ENCODE measurements around the gene DCLRE1B. TPM values are rescaled to one million over a fixed set of nuclear protein-coding genes. Genes with fewer than 3 reads are reported as not detected.

DCLRE1B gene
- total and polyA plus RNA-seq, 2 donors (not counting 1 experiment from before 2014, with no cell fraction given) = 1.0 to 4.8 TPM

DNA sequence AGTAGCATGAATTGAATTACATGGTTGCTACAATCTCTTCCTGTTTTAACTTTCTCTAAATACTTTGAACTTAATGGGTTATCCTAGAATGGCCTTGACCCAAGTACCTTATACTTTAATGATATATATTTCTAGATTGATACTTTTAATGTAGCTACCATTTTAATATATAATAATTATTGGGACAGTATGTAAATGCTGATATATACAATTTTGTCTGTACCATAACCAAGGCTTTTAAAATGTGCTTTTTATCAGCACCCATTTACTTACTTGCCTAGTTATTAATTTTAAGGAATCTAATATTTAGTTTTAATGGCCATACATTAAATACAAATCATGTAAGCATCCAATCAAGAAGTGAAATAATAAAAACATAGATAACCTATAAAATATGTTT lies 37.4 kb downstream of the DCLRE1B start:
- TF ChIP-seq EZH2 (IDR thresholded peaks at IDR 0.05; ENCODE audit: borderline replicate concordance, insufficient read depth, low read depth, low read length, poor library complexity, severe bottlenecking) = no peak
- TF ChIP-seq, protein P1, sequence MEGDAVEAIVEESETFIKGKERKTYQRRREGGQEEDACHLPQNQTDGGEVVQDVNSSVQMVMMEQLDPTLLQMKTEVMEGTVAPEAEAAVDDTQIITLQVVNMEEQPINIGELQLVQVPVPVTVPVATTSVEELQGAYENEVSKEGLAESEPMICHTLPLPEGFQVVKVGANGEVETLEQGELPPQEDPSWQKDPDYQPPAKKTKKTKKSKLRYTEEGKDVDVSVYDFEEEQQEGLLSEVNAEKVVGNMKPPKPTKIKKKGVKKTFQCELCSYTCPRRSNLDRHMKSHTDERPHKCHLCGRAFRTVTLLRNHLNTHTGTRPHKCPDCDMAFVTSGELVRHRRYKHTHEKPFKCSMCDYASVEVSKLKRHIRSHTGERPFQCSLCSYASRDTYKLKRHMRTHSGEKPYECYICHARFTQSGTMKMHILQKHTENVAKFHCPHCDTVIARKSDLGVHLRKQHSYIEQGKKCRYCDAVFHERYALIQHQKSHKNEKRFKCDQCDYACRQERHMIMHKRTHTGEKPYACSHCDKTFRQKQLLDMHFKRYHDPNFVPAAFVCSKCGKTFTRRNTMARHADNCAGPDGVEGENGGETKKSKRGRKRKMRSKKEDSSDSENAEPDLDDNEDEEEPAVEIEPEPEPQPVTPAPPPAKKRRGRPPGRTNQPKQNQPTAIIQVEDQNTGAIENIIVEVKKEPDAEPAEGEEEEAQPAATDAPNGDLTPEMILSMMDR (IDR thresholded peaks at IDR 0.05) = no peak
- Mint-ChIP-seq H3K27me3 (no peaks in the 10 kb centered on the region), H3K4me1 (peaks cover 55% of the 10 kb centered on the region), H3K27ac (no peak overlapping the region), H3K9me3 (ENCODE audit: insufficient read depth) (no peaks in the 10 kb centered on the region), H3K4me3 (no peak overlapping the region)
- peaks cover 0 to 16% of the 10 kb centered on the region in 2 experiments for H3K36me3 ChIP-seq (replicated peaks in 1 of 2; ENCODE audit: control extremely low read depth in 1 of 2, control insufficient read depth in 1 of 2, extremely low read depth in 1 of 2, insufficient read depth in 2 of 2, low read length in 1 of 2)
- peaks cover 23 to 31% of the 10 kb centered on the region in 2 donors for H3K4me1 ChIP-seq (ENCODE audit: control insufficient read depth in 2 of 2, insufficient read depth in 2 of 2, low read length in 2 of 2)
- DNase-seq (no peak), ATAC-seq (ENCODE audit: low read depth) (no peak)
- H3K27ac ChIP-seq (ENCODE audit: low read length in 2 of 2) = no peak overlapping the region
- no peak overlapping the region for H3K9ac ChIP-seq (ENCODE audit: low read length)
- H2AFZ ChIP-seq (ENCODE audit: insufficient read depth, low read depth, low read length, poor library complexity, severe bottlenecking) = no peak overlapping the region
- peaks cover 41% of the 10 kb centered on the region for H4K20me1 ChIP-seq (ENCODE audit: control insufficient read depth, insufficient read depth, low read length, poor library complexity, severe bottlenecking)
- intact Hi-C loops (cut with micrococcal nuclease) = no loop called here
- peaks cover 87% of the 10 kb centered on the region for H3K79me2 ChIP-seq (ENCODE audit: control insufficient read depth, insufficient read depth, low read length)
- no peak overlapping the region for H3K4me3 ChIP-seq (ENCODE audit: control extremely low read depth in 1 of 5, extremely low read depth in 1 of 5, insufficient read depth in 1 of 5, low read depth in 2 of 5, low read length in 4 of 5)
- CTCF ChIA-PET = no interaction called here
- POLR2A ChIA-PET = no interaction called here
- no peaks in the 10 kb centered on the region for H3K27me3 ChIP-seq (replicated peaks in 1 of 4; ENCODE audit: control extremely low read depth in 1 of 4, control insufficient read depth in 3 of 4, insufficient read depth in 4 of 4, low read length in 3 of 4)
- H3K4me2 ChIP-seq (replicated peaks; ENCODE audit: low read depth, low read length, poor library complexity, severe bottlenecking) = no peak overlapping the region
- H3K9me3 ChIP-seq (ENCODE audit: control extremely low read depth in 1 of 3, control insufficient read depth in 2 of 3, insufficient read depth in 1 of 3, low read length in 2 of 3) = no peaks in the 10 kb centered on the region

DNA sequence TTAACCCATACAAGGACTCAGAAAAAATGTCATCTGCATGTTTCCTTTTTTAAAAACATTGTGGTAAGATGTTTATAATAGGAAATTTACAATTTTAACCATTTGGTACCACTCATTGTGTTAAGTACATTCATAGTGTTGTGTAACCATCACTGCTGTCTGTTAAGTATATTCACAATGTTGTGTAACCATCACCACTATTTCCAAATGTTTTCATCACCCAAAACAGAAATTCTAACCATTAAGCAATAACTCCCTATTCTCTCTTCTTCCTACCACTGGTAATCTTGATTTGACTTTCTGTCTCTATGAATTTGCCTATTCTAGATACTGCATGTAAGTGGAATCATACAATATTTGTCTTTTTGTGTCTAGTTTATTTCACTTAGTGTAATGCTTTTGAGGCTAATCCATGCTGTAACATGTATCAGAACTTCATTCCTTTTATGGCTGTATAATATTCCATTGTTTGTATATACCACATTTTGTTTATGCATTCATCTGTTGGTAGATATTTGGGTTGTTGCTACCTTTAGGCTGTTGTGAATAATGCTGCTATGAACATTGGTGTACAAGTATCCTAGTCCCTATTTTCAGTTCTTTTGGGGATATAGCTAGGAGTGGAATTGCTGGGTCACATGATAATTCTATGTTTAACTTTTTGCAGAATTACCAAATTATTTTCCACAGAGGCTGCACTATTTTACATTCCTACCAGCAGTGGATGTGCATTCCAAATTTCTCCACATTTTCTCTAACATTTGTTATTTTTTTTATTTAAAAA lies 38.1 kb downstream of the DCLRE1B start:
- Histone ChIP-seq H3K4me2 (replicated peaks; ENCODE audit: low read depth, low read length, poor library complexity, severe bottlenecking) (no peak overlapping the region), H3K27ac (ENCODE audit: low read length in 2 of 2) (no peak overlapping the region), H3K4me3 (ENCODE audit: control extremely low read depth in 1 of 5, extremely low read depth in 1 of 5, insufficient read depth in 1 of 5, low read depth in 2 of 5, low read length in 4 of 5) (no peak overlapping the region), H3K9ac (ENCODE audit: low read length) (no peak overlapping the region), H3K79me2 (ENCODE audit: control insufficient read depth, insufficient read depth, low read length) (peaks cover 86% of the 10 kb centered on the region), H3K27me3 (replicated peaks in 1 of 4; ENCODE audit: control extremely low read depth in 1 of 4, control insufficient read depth in 3 of 4, insufficient read depth in 4 of 4, low read length in 3 of 4) (no peaks in the 10 kb centered on the region), H3K36me3 (replicated peaks in 1 of 2; ENCODE audit: control extremely low read depth in 1 of 2, control insufficient read depth in 1 of 2, extremely low read depth in 1 of 2, insufficient read depth in 2 of 2, low read length in 1 of 2) (peaks cover 0 to 16% of the 10 kb centered on the region in 2 experiments), H4K20me1 (ENCODE audit: control insufficient read depth, insufficient read depth, low read length, poor library complexity, severe bottlenecking) (peaks cover 41% of the 10 kb centered on the region), H2AFZ (ENCODE audit: insufficient read depth, low read depth, low read length, poor library complexity, severe bottlenecking) (no peak overlapping the region), H3K4me1 (ENCODE audit: control insufficient read depth in 2 of 2, insufficient read depth in 2 of 2, low read length in 2 of 2) (peaks cover 26 to 34% of the 10 kb centered on the region in 2 donors), H3K9me3 (ENCODE audit: control extremely low read depth in 1 of 3, control insufficient read depth in 2 of 3, insufficient read depth in 1 of 3, low read length in 2 of 3) (no peaks in the 10 kb centered on the region)
- H3K4me3 Mint-ChIP-seq = no peak overlapping the region
- H3K9me3 Mint-ChIP-seq (ENCODE audit: insufficient read depth) = no peaks in the 10 kb centered on the region
- ChIA-PET CTCF (no interaction called here), POLR2A (no interaction called here)
- no peak for ATAC-seq (ENCODE audit: low read depth)
- no peaks in the 10 kb centered on the region for H3K27me3 Mint-ChIP-seq
- TF ChIP-seq, protein P1 (IDR thresholded peaks at IDR 0.05) = no peak
- no peak for TF ChIP-seq EZH2 (IDR thresholded peaks at IDR 0.05; ENCODE audit: borderline replicate concordance, insufficient read depth, low read depth, low read length, poor library complexity, severe bottlenecking)
- no peak for DNase-seq
- H3K27ac Mint-ChIP-seq = no peak overlapping the region
- intact Hi-C loops (cut with micrococcal nuclease) = no loop called here
- peaks cover 56% of the 10 kb centered on the region for H3K4me1 Mint-ChIP-seq

Measured in B cell (primary cell).